Neural cell (in vitro differentiated cells): ENCODE results near the gene HMX1. TPM values are rescaled to one million over a fixed set of nuclear protein-coding genes. Genes with fewer than 3 reads are reported as not detected.

ENCODE experiments used
- H2AFZ ChIP-seq: fragments of 200-600, 300-800 bp; sonication (generic), shearing (Covaris generic); 2 replicates; pipeline ENCODE4 v1.6.0; 2014; ENCODE audit warnings: low read depth, mild to moderate bottlenecking, antibody characterized with exemption, low read length, moderate library complexity
- H3F3A ChIP-seq: fragments of 200-600 bp; shearing (Covaris generic); 2 replicates; pipeline ENCODE4 v1.6.1; 2016; ENCODE audit warnings: mild to moderate bottlenecking, moderate library complexity, mixed read lengths, antibody characterized with exemption, low read length; ENCODE audit not compliant: insufficient read depth, poor library complexity, severe bottlenecking
- H3K27ac ChIP-seq: fragments of 200-600, 300-800 bp; sonication (generic), shearing (Covaris generic); 2 replicates; pipeline ENCODE4 v1.5.1; 2014; ENCODE audit warnings: mild to moderate bottlenecking, low read length, moderate library complexity
- H3K27me3 ChIP-seq: fragments of 300-800, 200-600 bp; sonication (generic), shearing (Covaris generic); 2 replicates; pipeline ENCODE4 v1.6.0; 2014; ENCODE audit warnings: mild to moderate bottlenecking, low read depth, low read length, moderate library complexity; ENCODE audit not compliant: insufficient read depth
- H3K36me3 ChIP-seq: fragments of 300-800, 200-600 bp; sonication (generic), shearing (Covaris generic); 2 replicates; pipeline ENCODE4 v1.5.1; 2014; ENCODE audit warnings: mild to moderate bottlenecking, antibody characterized with exemption, low read length, moderate library complexity; ENCODE audit not compliant: insufficient read depth
- H3K4me2 ChIP-seq: fragments of 300-800, 200-600 bp; sonication (generic), shearing (Covaris generic); 2 replicates; pipeline ENCODE4 v1.6.0; 2014; ENCODE audit warnings: mild to moderate bottlenecking, low read length
- H3K4me3 ChIP-seq: fragments of 300-800, 200-600 bp; sonication (generic), shearing (Covaris generic); 2 replicates; pipeline ENCODE4 v1.5.1; 2014; ENCODE audit warnings: mild to moderate bottlenecking, low read length, moderate library complexity
- H3K79me2 ChIP-seq: fragments of 200-600 bp; shearing (Covaris generic); replicated peaks from 2 replicates; pipeline ENCODE4 v1.6.0; 2014; ENCODE audit warnings: mild to moderate bottlenecking, low read length, moderate library complexity; ENCODE audit not compliant: insufficient read depth
- H3K9ac ChIP-seq: fragments of 300-800, 200-600 bp; sonication (generic), shearing (Covaris generic); 2 replicates; pipeline ENCODE4 v1.6.1; 2016; ENCODE audit warnings: mild to moderate bottlenecking, low read length, mixed read lengths
- H3K9me2 ChIP-seq: fragments of 200-600 bp; shearing (Covaris generic); 2 replicates; pipeline ENCODE4 v1.6.1; 2016; ENCODE audit warnings: mild to moderate bottlenecking, low read length, mixed read lengths; ENCODE audit not compliant: insufficient read depth
- H3K9me3 ChIP-seq: fragments of 200-600, 300-800 bp; sonication (generic), shearing (Covaris generic); 2 replicates; pipeline ENCODE4 v1.6.1; 2016; ENCODE audit warnings: mild to moderate bottlenecking, mixed run types, low read length, moderate library complexity, mixed read lengths
- H4K20me1 ChIP-seq: fragments of 200-600 bp; shearing (Covaris generic); 2 replicates; pipeline ENCODE4 v1.6.1; 2016; ENCODE audit warnings: mild to moderate bottlenecking, mixed run types; ENCODE audit not compliant: insufficient read depth
- EP300 ChIP-seq: fragments of 450-650 bp; conservative IDR thresholded peaks from 2 replicates; pipeline ENCODE4 v1.6.1; 2014; ENCODE audit warnings: antibody characterized with exemption, mild to moderate bottlenecking, moderate library complexity; ENCODE audit not compliant: poor library complexity, severe bottlenecking
- EZH2 ChIP-seq: fragments of 200-600, 300-800 bp; shearing (Covaris generic), sonication (generic); IDR thresholded peaks from 2 replicates; pipeline ENCODE4 v1.6.1; 2014; ENCODE audit warnings: antibody characterized with exemption, low read length, borderline replicate concordance, mild to moderate bottlenecking; ENCODE audit not compliant: insufficient read depth, poor library complexity, severe bottlenecking
- MXI1 ChIP-seq: fragments of 450-650 bp; conservative IDR thresholded peaks from 2 replicates; pipeline ENCODE4 v1.6.1; 2014; ENCODE audit warnings: antibody characterized with exemption, mild to moderate bottlenecking; ENCODE audit not compliant: poor library complexity, severe bottlenecking
- POLR2AphosphoS5 ChIP-seq: IDR thresholded peaks from 2 replicates; pipeline ENCODE4 v1.6.1; 2012
- RAD21 ChIP-seq: fragments of 450-650 bp; conservative IDR thresholded peaks from 2 replicates; pipeline ENCODE4 v1.6.1; 2014; ENCODE audit warnings: antibody characterized with exemption, mild to moderate bottlenecking, moderate library complexity
- REST ChIP-seq: IDR thresholded peaks from 2 replicates; pipeline ENCODE4 v1.6.1; 2012; ENCODE audit warnings: borderline replicate concordance
- SMC3 ChIP-seq: fragments of 450-650 bp; conservative IDR thresholded peaks from 2 replicates; pipeline ENCODE4 v1.6.1; 2014; ENCODE audit warnings: antibody characterized with exemption, mild to moderate bottlenecking, moderate library complexity; ENCODE audit not compliant: poor library complexity
- TAF1 ChIP-seq: IDR thresholded peaks from 2 replicates; pipeline ENCODE4 v1.6.1; 2012; ENCODE audit warnings: low read depth
- polyA plus RNA-seq: library from polyadenylated mRNA; depleted of rRNA; stranded (reverse); fragments of >200 nt; gene quantifications from 2 replicates; pipeline ENCODE4 v1.2.3, GENCODE V29; 2014
- TF ChIP-seq, protein P1 (sequence below): fragments of 450-650 bp; IDR thresholded peaks from 2 replicates; pipeline ENCODE4 v1.5.1; 2014; ENCODE audit warnings: antibody characterized with exemption, mild to moderate bottlenecking, moderate library complexity; ENCODE audit not compliant: poor library complexity, severe bottlenecking

Gene HMX1
- polyA plus RNA-seq, 1 donor from 2014 or later: 0.89 TPM

DNA sequence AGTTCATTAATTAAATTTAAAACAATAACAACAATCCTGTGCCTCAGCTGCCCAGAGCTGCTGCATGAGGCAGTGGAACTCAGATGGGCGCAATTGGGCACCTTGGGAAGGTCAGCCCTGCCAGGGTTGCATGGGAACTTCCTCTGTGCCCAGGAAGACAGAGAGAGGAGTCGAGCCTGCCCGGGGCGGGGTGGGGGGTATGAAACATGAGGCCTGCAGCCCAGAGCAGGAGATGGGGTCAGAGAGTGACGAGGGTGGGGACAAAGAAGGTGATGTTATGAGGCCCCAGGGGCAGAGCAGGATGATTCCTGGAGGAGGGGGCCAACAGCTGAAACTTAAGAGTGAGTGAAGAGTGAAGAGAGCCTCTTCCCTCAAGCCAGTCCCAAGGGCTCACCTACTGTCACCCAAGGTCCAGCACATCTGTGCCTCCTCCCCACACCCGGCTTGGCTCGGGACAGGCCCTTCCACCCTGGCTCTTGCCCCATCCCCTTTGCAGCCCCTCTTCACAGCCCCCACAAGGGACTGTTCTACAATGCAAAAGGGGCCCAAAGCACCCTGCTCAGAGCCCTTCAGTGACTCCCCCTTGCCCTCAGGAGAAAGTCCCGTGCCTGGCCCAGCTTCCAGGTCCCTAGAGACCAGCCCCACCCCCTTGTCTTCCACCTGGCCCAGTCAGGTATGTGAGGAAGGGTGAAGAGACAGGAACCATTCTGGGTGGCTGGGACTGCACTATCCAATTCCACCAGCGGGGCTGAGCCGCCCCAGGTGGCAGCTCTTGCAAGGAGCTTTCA lies 31.4 kb downstream of the HMX1 start:
- Histone ChIP-seq H3K27ac (no peak overlapping the region), H4K20me1 (no peaks in the 10 kb centered on the region), H3K9ac (no peak overlapping the region), H3K4me3 (no peak overlapping the region), H3K36me3 (no peaks in the 10 kb centered on the region), H3K9me3 (peaks cover 8% of the 10 kb centered on the region), H2AFZ (no peak overlapping the region), H3K4me2 (no peak overlapping the region), H3K9me2 (no peaks in the 10 kb centered on the region), H3K79me2 (no peaks in the 10 kb centered on the region), H3F3A (no peaks in the 10 kb centered on the region), H3K27me3 (no peaks in the 10 kb centered on the region)
- TF ChIP-seq POLR2AphosphoS5 (no peak), SMC3 (no peak), EZH2 (no peak), MXI1 (no peak), TAF1 (no peak), REST (no peak), EP300 (no peak), RAD21 (no peak)
- TF ChIP-seq, protein P1, sequence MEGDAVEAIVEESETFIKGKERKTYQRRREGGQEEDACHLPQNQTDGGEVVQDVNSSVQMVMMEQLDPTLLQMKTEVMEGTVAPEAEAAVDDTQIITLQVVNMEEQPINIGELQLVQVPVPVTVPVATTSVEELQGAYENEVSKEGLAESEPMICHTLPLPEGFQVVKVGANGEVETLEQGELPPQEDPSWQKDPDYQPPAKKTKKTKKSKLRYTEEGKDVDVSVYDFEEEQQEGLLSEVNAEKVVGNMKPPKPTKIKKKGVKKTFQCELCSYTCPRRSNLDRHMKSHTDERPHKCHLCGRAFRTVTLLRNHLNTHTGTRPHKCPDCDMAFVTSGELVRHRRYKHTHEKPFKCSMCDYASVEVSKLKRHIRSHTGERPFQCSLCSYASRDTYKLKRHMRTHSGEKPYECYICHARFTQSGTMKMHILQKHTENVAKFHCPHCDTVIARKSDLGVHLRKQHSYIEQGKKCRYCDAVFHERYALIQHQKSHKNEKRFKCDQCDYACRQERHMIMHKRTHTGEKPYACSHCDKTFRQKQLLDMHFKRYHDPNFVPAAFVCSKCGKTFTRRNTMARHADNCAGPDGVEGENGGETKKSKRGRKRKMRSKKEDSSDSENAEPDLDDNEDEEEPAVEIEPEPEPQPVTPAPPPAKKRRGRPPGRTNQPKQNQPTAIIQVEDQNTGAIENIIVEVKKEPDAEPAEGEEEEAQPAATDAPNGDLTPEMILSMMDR: no peak

DNA sequence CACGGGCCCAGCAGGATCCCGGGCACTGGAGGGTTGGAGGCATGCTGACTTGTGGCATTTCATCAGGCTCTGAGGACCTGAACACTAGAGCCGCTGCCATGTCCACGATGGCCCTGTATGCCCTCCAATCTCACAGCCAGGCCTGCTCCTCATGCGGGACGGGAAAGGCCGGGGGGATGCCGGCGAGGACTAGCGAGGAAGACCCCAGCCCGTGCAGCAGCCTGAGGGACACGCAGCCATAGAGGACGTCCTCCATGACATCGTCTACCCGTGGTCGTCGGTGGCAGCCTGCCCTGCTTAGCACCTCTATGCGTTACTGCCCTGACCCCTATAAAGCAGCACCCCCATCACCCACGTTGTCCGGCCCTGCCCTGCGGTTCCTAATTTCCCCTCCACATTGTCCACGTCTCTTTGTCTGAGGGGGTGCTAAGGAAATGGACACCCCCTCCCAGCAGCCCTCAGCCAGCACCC lies 32.6 kb downstream of the HMX1 start:
- no peak overlapping the region for H3K27ac ChIP-seq
- no peaks in the 10 kb centered on the region for H4K20me1 ChIP-seq
- no peaks in the 10 kb centered on the region for H3F3A ChIP-seq
- no peaks in the 10 kb centered on the region for H3K9me2 ChIP-seq
- TF ChIP-seq POLR2AphosphoS5: no peak
- no peak overlapping the region for H3K4me2 ChIP-seq
- peaks cover 8% of the 10 kb centered on the region for H3K9me3 ChIP-seq
- H3K79me2 ChIP-seq: no peaks in the 10 kb centered on the region
- H3K9ac ChIP-seq: no peak overlapping the region
- no peak overlapping the region for H2AFZ ChIP-seq
- H3K27me3 ChIP-seq: no peaks in the 10 kb centered on the region
- H3K36me3 ChIP-seq: no peaks in the 10 kb centered on the region
- no peak overlapping the region for H3K4me3 ChIP-seq
